Lower lobe of right lung (tissue), 2 donors: ENCODE results near the gene ZFP82. TPM values are rescaled to one million over a fixed set of nuclear protein-coding genes. Genes with fewer than 3 reads are reported as not detected.

Source experiments
- ATAC-seq, 2 donors: fragments of 200-7000 bp; cut with Tn5 transposase; one replicate each; pipeline ENCODE4 v1.9.1; 2020 to 2022; ENCODE audit warnings: mild to moderate bottlenecking in 2 of 2, moderate library complexity in 2 of 2
- DNase-seq: peaks from one replicate; pipeline ENCODE4 v3.0.0-alpha.2; 2020
- H3K27ac ChIP-seq: fragments of 200-600 bp; one replicate; pipeline ENCODE4 v1.8.0; 2022
- H3K27me3 ChIP-seq: fragments of 200-600 bp; one replicate; pipeline ENCODE4 v1.8.0; 2022; ENCODE audit warnings: low read depth
- H3K36me3 ChIP-seq: fragments of 200-600 bp; one replicate; pipeline ENCODE4 v1.8.0; 2022; ENCODE audit warnings: mild to moderate bottlenecking
- H3K4me1 ChIP-seq: fragments of 200-600 bp; one replicate; pipeline ENCODE4 v1.8.0; 2022
- H3K4me3 ChIP-seq: fragments of 200-600 bp; one replicate; pipeline ENCODE4 v1.8.0; 2022; ENCODE audit warnings: mild to moderate bottlenecking
- H3K9me3 ChIP-seq: fragments of 200-600 bp; one replicate; pipeline ENCODE4 v1.8.0; 2022
- intact Hi-C: fragments of 100-400 bp; cut with DNase I; formaldehyde crosslinking; loops from one replicate; pipeline ENCODE4 v1.11.0; 2022
- total RNA-seq: library from RNA; stranded (reverse); fragmentation: NEBNext Ultra II Directional; extraction: Animal tissue kit (Norgen Biotek cat#: 25700); gene quantifications from one replicate; pipeline ENCODE4 v1.2.1, GENCODE V29; 2021
- TF ChIP-seq, protein P1 (sequence below): fragments of 200-600 bp; IDR thresholded peaks from one replicate; pipeline ENCODE4 v1.8.0; 2022; ENCODE audit warnings: antibody characterized with exemption, mild to moderate bottlenecking
- donor health status: DM: no; HTN: yes; CAD: no; lungs with severe emphysema.

Gene ZFP82
- total RNA-seq, 1 donor from 2014 or later, result 4.0 TPM

DNA sequence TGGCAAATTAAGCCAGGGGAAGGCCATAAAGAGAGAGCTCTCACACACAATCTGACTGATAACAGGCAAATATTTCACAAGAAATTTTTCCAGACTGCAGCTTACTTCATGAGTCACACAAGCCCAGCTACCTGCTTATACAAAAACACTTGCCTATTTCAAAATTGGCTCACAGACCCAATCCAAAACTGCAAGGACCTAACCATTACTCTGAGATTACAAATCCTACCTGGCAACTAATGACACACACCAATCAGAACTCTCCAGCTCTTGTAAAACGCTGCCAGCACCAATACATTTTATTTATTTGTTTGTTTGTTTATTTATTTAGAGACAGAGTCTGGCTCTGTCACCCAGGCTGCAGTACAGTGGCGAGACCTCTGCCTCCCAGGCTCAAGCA lies 18.1 kb upstream of the ZFP82 start:
- Histone ChIP-seq H3K4me3 (no peak overlapping the region), H3K36me3 (no peaks in the 10 kb centered on the region), H3K27me3 (no peaks in the 10 kb centered on the region), H3K9me3 (peaks cover 36% of the 10 kb centered on the region), H3K27ac (no peak overlapping the region), H3K4me1 (no peaks in the 10 kb centered on the region)
- intact Hi-C loops, result no loop called here
- DNase-seq (no peak), ATAC-seq (no peak)
- TF ChIP-seq, protein P1, sequence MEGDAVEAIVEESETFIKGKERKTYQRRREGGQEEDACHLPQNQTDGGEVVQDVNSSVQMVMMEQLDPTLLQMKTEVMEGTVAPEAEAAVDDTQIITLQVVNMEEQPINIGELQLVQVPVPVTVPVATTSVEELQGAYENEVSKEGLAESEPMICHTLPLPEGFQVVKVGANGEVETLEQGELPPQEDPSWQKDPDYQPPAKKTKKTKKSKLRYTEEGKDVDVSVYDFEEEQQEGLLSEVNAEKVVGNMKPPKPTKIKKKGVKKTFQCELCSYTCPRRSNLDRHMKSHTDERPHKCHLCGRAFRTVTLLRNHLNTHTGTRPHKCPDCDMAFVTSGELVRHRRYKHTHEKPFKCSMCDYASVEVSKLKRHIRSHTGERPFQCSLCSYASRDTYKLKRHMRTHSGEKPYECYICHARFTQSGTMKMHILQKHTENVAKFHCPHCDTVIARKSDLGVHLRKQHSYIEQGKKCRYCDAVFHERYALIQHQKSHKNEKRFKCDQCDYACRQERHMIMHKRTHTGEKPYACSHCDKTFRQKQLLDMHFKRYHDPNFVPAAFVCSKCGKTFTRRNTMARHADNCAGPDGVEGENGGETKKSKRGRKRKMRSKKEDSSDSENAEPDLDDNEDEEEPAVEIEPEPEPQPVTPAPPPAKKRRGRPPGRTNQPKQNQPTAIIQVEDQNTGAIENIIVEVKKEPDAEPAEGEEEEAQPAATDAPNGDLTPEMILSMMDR, result no peak

DNA sequence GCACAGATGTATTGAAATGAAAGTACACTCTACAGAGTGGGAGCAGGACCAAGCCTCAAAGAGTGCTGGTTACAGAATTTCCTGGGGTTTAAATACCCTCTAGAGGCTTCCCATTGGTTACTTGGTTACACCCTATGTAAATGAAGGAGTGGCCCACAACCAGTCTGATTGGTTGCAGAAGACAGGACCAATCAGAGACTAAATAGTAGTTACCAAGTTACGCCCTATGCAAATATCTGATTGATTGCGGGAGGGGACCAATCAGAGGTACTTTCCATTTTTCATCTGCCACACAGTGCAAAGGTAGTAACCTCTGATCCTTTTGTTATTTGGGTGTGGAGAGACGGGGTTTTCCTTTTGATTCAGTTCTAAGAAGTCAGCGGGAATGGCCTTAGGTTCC lies 5.5 kb upstream of the ZFP82 start:
- TF ChIP-seq, protein P1, result no peak
- ATAC-seq (no peak), DNase-seq (no peak)
- H3K4me1 ChIP-seq, result peaks cover 3% of the 10 kb centered on the region
- H3K4me3 ChIP-seq, result no peak overlapping the region
- no peak overlapping the region for H3K27ac ChIP-seq
- peaks cover 17% of the 10 kb centered on the region for H3K27me3 ChIP-seq
- no peaks in the 10 kb centered on the region for H3K36me3 ChIP-seq
- intact Hi-C loops, result no loop called here
- no peaks in the 10 kb centered on the region for H3K9me3 ChIP-seq

DNA sequence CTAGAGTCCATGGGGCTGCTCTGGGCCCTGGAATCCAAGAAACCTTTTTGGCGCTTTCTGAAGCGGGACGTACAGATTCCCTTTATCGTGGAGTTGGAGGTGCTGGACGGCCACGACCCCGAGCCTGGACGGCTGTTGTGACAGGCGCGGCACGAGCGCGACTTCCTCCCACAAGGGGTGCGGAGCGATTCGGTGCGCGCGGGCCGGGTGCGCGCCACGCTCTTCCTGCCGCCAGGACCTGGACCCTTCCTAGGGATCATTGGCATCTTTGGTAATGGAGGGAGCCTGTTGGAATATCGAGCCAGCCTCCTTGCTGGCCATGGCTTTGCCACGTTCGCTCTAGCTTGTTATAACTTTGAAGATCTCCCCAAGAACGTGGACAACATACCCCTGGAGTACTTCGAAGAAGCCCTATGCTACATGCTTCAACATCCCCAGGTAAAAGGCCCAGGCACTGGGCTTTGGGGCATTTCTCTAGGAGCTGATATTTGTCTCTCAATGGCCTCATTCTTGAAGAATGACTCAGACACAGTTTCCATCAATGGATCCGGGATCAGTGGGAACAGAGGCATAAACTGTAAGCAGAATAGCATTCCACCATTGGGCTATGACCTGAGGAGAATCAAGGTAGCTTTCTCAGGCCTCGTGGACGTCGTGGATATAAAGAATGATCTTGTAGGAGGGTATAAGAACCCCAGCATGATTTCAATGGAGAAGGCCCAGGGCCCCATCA lies 3.5 kb upstream of the ZFP82 start:
- Histone ChIP-seq H3K9me3 (no peaks in the 10 kb centered on the region), H3K27ac (no peak overlapping the region), H3K4me3 (peak overlapping the region; percentile 54), H3K27me3 (peaks cover 17% of the 10 kb centered on the region), H3K4me1 (peaks cover 12% of the 10 kb centered on the region), H3K36me3 (no peaks in the 10 kb centered on the region)
- TF ChIP-seq, protein P1, result no peak
- intact Hi-C loops, result no loop called here
- DNase-seq, result no peak
- no peak for ATAC-seq

DNA sequence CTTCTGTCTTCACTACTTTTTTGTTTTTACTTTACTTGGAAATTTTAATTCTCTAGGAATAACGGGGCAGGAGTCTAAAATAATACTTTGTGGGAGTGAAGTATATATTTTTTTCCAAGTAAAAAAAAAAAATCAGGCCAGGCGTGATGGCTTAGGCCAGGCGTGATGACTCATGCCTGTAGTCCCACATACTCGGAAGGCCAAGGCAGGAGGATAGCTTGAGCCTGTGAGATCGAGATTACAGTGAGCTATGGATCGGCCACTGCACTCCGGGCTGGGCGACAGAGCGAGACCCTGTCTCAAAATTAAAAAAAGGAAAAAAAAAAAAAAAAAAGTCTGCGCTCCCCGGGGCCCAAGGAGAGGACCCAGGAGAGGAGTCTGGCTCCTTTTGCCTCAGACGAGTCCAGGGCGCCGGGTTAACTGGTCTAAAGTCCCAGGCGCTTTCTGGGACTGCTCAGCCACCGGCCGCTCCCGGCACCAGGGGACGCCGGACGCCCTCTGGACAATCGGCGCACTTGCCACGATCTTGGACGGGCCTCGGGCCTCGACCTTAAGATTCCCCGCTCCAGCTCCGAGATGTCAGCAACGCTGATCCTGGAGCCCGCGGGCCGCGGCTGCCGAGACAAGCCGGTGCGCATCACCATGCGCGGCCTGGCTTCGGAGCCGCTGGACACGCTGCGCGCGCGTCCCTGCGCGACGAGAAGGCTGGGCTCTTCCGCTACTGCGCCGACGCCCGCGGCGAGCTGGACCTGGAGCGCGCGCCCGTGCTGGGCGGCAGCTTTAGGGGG lies 2.7 kb upstream of the ZFP82 start:
- ATAC-seq (no peak), DNase-seq (no peak)
- TF ChIP-seq, protein P1, result no peak
- no peaks in the 10 kb centered on the region for H3K9me3 ChIP-seq
- H3K27ac ChIP-seq, result no peak overlapping the region
- H3K4me3 ChIP-seq, result peak overlapping the region; percentile 54
- no peaks in the 10 kb centered on the region for H3K36me3 ChIP-seq
- intact Hi-C loops, result no loop called here
- peaks cover 12% of the 10 kb centered on the region for H3K4me1 ChIP-seq
- peaks cover 17% of the 10 kb centered on the region for H3K27me3 ChIP-seq

DNA sequence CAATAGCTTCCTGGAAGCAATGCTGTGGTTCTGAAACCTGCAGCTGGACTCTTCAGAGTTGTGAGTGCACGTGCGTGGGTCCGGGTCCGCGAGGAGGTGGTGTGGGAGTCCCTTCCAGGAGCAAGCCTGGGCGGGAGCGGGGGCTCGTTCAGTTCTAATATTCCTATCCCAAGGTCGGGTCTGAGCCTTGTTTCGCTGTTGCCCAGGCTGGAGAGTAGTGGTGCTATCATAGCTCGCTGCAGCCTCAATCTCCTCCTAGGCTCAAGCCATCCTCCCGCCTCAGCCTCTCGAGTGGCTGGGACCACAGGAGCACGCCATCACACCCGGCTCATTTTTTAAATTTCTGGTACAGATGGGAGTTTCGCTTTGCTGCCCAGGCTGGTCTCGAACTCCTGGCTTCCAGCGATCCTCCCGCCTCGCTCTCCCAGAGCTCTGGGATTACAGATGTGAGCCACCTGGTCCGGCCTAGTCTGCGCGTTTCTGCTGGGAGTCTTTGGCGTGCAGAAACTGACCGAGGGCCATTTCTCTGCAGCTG lies 625 bp downstream of the ZFP82 start:
- H3K4me1 ChIP-seq, result peaks cover 12% of the 10 kb centered on the region
- no peak for DNase-seq
- H3K4me3 ChIP-seq, result peak overlapping the region; percentile 73
- H3K36me3 ChIP-seq, result no peaks in the 10 kb centered on the region
- intact Hi-C loops, result no loop called here
- TF ChIP-seq, protein P1, result no peak
- peaks cover 14% of the 10 kb centered on the region for H3K27me3 ChIP-seq
- no peak for ATAC-seq
- H3K27ac ChIP-seq, result peak overlapping the region; percentile 92
- H3K9me3 ChIP-seq, result peaks cover 15% of the 10 kb centered on the region
